Measurements from ENCODE around the gene GPX3. TPM values are rescaled to one million over a fixed set of nuclear protein-coding genes. Genes with fewer than 3 reads are reported as not detected.

GPX3 gene
- polyA plus RNA-seq, 1 of the 3 experiments (the other 2 are of a cell fraction), result 3.2 TPM

DNA sequence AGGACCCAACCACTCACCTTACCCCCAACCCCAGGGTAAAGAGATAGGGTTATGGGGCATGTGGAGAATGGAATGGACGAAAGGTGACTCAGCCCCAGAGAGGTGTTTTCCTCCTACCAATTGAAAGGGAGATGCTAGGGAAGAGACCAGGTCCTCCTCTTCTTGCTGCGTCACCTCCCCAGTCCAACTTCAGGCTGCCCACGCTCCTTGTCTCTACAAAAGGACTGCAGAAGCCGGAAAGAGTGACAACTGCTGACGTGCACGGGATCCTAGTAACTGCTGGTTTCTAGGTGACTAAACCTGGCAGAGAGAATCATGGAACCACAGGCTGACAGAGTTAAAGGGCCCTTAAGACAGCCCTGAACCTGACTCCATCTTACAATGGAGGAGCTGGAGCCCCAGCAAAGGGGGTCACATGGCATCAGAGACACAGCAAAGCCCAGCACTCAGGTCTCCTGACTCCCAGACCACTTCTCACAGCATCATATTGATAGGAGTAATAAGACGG lies 2.2 kb downstream of the GPX3 start (continued):
- TF ChIP-seq TCF12 (IDR thresholded peaks at IDR 0.05) (no peak), GABPA (IDR thresholded peaks at IDR 0.05; ENCODE audit: low read depth) (no peak), RCOR1 (IDR thresholded peaks at IDR 0.05; ENCODE audit: low read length) (no peak), RAD21 (IDR thresholded peaks at IDR 0.05; ENCODE audit: low read length) (no peak), MEF2A (IDR thresholded peaks at IDR 0.05; ENCODE audit: borderline replicate concordance, low read depth) (no peak), RXRA (IDR thresholded peaks at IDR 0.05; ENCODE audit: borderline replicate concordance, low read depth) (no peak), SIN3A (IDR thresholded peaks at IDR 0.05; ENCODE audit: borderline replicate concordance, low read depth, low read length) (no peak)
- TF ChIP-seq, protein P1, sequence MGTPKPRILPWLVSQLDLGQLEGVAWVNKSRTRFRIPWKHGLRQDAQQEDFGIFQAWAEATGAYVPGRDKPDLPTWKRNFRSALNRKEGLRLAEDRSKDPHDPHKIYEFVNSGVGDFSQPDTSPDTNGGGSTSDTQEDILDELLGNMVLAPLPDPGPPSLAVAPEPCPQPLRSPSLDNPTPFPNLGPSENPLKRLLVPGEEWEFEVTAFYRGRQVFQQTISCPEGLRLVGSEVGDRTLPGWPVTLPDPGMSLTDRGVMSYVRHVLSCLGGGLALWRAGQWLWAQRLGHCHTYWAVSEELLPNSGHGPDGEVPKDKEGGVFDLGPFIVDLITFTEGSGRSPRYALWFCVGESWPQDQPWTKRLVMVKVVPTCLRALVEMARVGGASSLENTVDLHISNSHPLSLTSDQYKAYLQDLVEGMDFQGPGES (IDR thresholded peaks at IDR 0.05; ENCODE audit: low read depth, low read length), result no peak

DNA sequence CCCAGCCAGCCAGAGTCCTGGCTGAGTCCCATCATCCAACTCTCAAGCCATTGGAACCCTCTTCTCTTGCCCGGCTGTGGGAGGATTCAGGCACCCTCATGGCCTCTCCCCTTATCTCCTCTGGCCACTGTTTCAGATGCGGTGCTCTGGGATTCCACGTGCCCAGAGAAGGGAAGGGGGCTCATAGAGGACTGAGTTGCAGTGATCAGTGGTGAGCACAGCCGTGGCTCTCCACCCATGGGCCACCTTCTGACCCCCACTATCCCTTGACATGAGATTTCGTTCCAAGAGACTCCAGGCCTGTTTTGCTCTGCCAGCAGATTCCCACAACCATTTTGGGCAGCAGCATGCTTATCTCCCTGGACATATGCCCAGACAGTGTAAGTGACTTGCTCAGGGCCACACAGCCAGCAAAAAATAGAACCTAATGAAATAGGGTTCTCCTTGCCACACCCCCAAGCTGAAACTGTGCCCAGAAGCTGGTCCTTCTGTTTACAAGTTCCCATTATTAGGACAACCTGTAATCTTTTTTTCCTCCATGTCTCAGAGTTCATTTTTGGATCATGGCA lies 2.7 kb downstream of the GPX3 start:
- Histone ChIP-seq H3K4me3 (ENCODE audit: low read depth in 2 of 2, low read length in 1 of 2) (no peak overlapping the region), H3K9me2 (no peaks in the 10 kb centered on the region), H4K20me1 (ENCODE audit: insufficient read depth) (no peaks in the 10 kb centered on the region), H3K4me1 (ENCODE audit: control insufficient read depth in 1 of 2, insufficient read depth in 2 of 2, low read depth in 1 of 2, low read length in 1 of 2) (peaks cover 0 to 8% of the 10 kb centered on the region in 2 experiments; a peak in 1 of 4 replicates), H3K27me3 (ENCODE audit: insufficient read depth) (no peaks in the 10 kb centered on the region), H3K4me2 (no peak overlapping the region), H3K27ac (ENCODE audit: low read depth in 2 of 2, low read length in 1 of 2) (no peak overlapping the region), H2AFZ (ENCODE audit: low read depth) (no peak overlapping the region), H3K79me2 (ENCODE audit: insufficient read depth) (no peaks in the 10 kb centered on the region), H3K9ac (no peak overlapping the region), H3K36me3 (replicated peaks in 1 of 2; ENCODE audit: control insufficient read depth in 1 of 2, insufficient read depth in 2 of 2, low read length in 1 of 2) (no peaks in the 10 kb centered on the region), H3K9me3 (no peaks in the 10 kb centered on the region), H3F3A (replicated peaks; ENCODE audit: insufficient read depth) (no peaks in the 10 kb centered on the region)
- TF ChIP-seq, protein P2, sequence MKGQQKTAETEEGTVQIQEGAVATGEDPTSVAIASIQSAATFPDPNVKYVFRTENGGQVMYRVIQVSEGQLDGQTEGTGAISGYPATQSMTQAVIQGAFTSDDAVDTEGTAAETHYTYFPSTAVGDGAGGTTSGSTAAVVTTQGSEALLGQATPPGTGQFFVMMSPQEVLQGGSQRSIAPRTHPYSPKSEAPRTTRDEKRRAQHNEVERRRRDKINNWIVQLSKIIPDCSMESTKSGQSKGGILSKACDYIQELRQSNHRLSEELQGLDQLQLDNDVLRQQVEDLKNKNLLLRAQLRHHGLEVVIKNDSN (IDR thresholded peaks at IDR 0.05; ENCODE audit: borderline replicate concordance, low read depth), result no peak
- TF ChIP-seq FOXJ3 (CRISPR knock-in tag; IDR thresholded peaks at IDR 0.05) (no peak), GATA2 (CRISPR knock-in tag; IDR thresholded peaks at IDR 0.05) (no peak), NFIC (IDR thresholded peaks at IDR 0.05; ENCODE audit: borderline replicate concordance) (no peak), POLR2AphosphoS5 (IDR thresholded peaks at IDR 0.05; ENCODE audit: low read depth, low read length) (no peak), RAD21 (IDR thresholded peaks at IDR 0.05; ENCODE audit: low read length) (no peak), TAF1 (IDR thresholded peaks at IDR 0.05; ENCODE audit: borderline replicate concordance, low read depth, low read length) (no peak), SIN3A (IDR thresholded peaks at IDR 0.05; ENCODE audit: borderline replicate concordance, low read depth, low read length) (no peak), RCOR1 (IDR thresholded peaks at IDR 0.05; ENCODE audit: low read length) (no peak), JUND (IDR thresholded peaks at IDR 0.05) (no peak)
- TF ChIP-seq, protein P3, sequence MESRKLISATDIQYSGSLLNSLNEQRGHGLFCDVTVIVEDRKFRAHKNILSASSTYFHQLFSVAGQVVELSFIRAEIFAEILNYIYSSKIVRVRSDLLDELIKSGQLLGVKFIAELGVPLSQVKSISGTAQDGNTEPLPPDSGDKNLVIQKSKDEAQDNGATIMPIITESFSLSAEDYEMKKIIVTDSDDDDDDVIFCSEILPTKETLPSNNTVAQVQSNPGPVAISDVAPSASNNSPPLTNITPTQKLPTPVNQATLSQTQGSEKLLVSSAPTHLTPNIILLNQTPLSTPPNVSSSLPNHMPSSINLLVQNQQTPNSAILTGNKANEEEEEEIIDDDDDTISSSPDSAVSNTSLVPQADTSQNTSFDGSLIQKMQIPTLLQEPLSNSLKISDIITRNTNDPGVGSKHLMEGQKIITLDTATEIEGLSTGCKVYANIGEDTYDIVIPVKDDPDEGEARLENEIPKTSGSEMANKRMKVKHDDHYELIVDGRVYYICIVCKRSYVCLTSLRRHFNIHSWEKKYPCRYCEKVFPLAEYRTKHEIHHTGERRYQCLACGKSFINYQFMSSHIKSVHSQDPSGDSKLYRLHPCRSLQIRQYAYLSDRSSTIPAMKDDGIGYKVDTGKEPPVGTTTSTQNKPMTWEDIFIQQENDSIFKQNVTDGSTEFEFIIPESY (IDR thresholded peaks at IDR 0.05; ENCODE audit: borderline replicate concordance, low read depth), result no peak
- TF ChIP-seq, protein P1 (IDR thresholded peaks at IDR 0.05; ENCODE audit: low read depth, low read length), result no peak
- 83% methylated on average over 5 of the region's 5 CpGs for WGBS (ENCODE audit: low lambda C conversion rate)
- POLR2A ChIA-PET, result no interaction called here
- no peak for DNase-seq
- CTCF ChIA-PET, result interaction anchor here (0.7 to 1.4 kb wide), 3 partner anchors 21 to 92 kb away, joined by 3 to 4 read pairs (median 4); no protein-coding TSS in a partner anchor
